GM06990 (cell line): ENCODE results near the gene KRTAP20-2.

Experiments
- DNase-seq: peaks from one replicate; pipeline ENCODE4 v3.0.0-alpha.2; 2011; ENCODE audit not compliant: insufficient read length; ENCODE audit errors: extremely low read depth
- H3K27me3 ChIP-seq: replicated peaks from 2 replicates; pipeline ENCODE4 v1.6.0; 2011; ENCODE audit warnings: low read length; ENCODE audit not compliant: control insufficient read depth, insufficient read depth
- H3K36me3 ChIP-seq: 2 replicates; pipeline ENCODE4 v1.5.1; 2011; ENCODE audit warnings: low read length; ENCODE audit not compliant: control insufficient read depth, insufficient read depth
- H3K4me3 ChIP-seq: replicated peaks from 2 replicates; pipeline ENCODE4 v1.5.1; 2011; ENCODE audit warnings: low read depth, mild to moderate bottlenecking, control low read depth, low read length
- CTCF ChIP-seq: IDR thresholded peaks from 2 replicates; pipeline ENCODE4 v1.5.1; 2011; ENCODE audit warnings: low read length, control low read depth, mild to moderate bottlenecking, inconsistent platforms; ENCODE audit not compliant: insufficient read depth, poor library complexity, severe bottlenecking

KRTAP20-2 gene

GRCh38 chr21:30634906-30635305 lies at the start of gene KRTAP20-2:
Gene KRTAP20-2, plus strand, starts transcription at chr21:30635206. Its CDS starts 58 bp downstream, at chr21:30635264.
- no peak within 1 kb of the TSS for H3K4me3 ChIP-seq
- H3K27me3 ChIP-seq, result no peaks in the 10 kb centered on the region
- DNase-seq, result no peak
- no peaks in the 10 kb centered on the region for H3K36me3 ChIP-seq
- no peak for TF ChIP-seq CTCF

- no peak for TF ChIP-seq CTCF
- DNase-seq, result no peak
- Histone ChIP-seq H3K4me3 (no peak within 1 kb of the TSS), H3K27me3 (no peaks in the 10 kb centered on the region), H3K36me3 (no peaks in the 10 kb centered on the region)
These were observed 44.7 kb upstream of the KRTAP20-2 start, which contains the start of gene KRTAP22-2 for GRCh38 chr21:30590297-30590696. Gene KRTAP22-2, minus strand, starts transcription at chr21:30590397.

- no peak for TF ChIP-seq CTCF
- Histone ChIP-seq H3K27me3 (no peaks in the 10 kb centered on the region), H3K36me3 (no peaks in the 10 kb centered on the region), H3K4me3 (no peak within 1 kb of the TSS)
- no peak for DNase-seq
These were observed 42.9 kb upstream of the KRTAP20-2 start, which contains the start of gene KRTAP6-3 for GRCh38 chr21:30592140-30592539. Gene KRTAP6-3, plus strand, starts transcription at chr21:30592440. Its CDS starts 6 bp downstream, at chr21:30592446.

- TF ChIP-seq CTCF, result no peak
- DNase-seq, result no peak
These were observed 36.2 kb upstream of the KRTAP20-2 start, which contains the start of gene KRTAP6-2 for GRCh38 chr21:30598802-30599201. Gene KRTAP6-2, minus strand, starts transcription at chr21:30598902. Its CDS starts 28 bp downstream, at chr21:30598874.

GRCh38 chr21:30600787-30601186 lies 34.2 kb upstream of the KRTAP20-2 start, which contains the start of gene KRTAP22-1:
Gene KRTAP22-1, plus strand, starts transcription at chr21:30601087.
- no peak for DNase-seq
- no peak for TF ChIP-seq CTCF

More at GRCh38 chr21:30598802-30599201, 36.2 kb upstream of the KRTAP20-2 start, which contains the start of gene KRTAP6-2:
- Histone ChIP-seq H3K27me3 (no peaks in the 10 kb centered on the region), H3K4me3 (no peak within 1 kb of the TSS), H3K36me3 (no peaks in the 10 kb centered on the region)

GRCh38 chr21:30605968-30606367 lies 29.0 kb upstream of the KRTAP20-2 start:
- H3K27me3 ChIP-seq, result no peaks in the 10 kb centered on the region
- H3K36me3 ChIP-seq, result no peaks in the 10 kb centered on the region
- no peak for TF ChIP-seq CTCF
- H3K4me3 ChIP-seq, result no peak overlapping the region
- no peak for DNase-seq

More at GRCh38 chr21:30600787-30601186, 34.2 kb upstream of the KRTAP20-2 start, which contains the start of gene KRTAP22-1:
- Histone ChIP-seq H3K36me3 (no peaks in the 10 kb centered on the region), H3K27me3 (no peaks in the 10 kb centered on the region), H3K4me3 (no peak within 1 kb of the TSS)
